GM12875 (cell line): ENCODE measurements around the gene PM20D2.

Source experiments
- H3K4me3 ChIP-seq: one replicate; pipeline ENCODE4 v1.5.1; 2011; ENCODE audit warnings: low read depth, low read length, control low read depth
- TF ChIP-seq, protein P1 (sequence below): IDR thresholded peaks from 2 replicates; pipeline ENCODE4 v1.5.1; 2011; ENCODE audit warnings: low read depth, mild to moderate bottlenecking, control low read depth, inconsistent platforms, low read length, moderate library complexity, borderline replicate concordance; ENCODE audit not compliant: insufficient read depth

Gene PM20D2

DNA sequence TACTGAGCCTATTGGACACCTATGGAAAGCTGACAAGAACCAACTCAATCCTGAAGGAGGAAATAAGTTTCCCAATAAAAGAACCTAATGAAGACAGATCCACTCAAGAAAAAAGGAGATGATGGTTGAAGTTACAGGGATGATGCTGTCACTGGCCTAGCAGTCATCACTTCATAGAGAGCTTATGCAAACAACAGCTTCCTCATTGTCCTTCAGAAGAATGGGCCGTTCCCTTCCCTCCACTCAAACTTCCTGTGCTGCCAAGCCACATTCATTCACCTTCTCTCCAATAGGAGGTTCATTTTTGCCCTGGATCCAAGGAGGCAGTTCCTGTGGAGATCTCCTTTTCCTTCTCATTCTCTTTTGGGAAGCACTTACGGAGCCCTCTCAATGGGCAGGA is 13.8 kb upstream of the PM20D2 start:
- TF ChIP-seq, protein P1, sequence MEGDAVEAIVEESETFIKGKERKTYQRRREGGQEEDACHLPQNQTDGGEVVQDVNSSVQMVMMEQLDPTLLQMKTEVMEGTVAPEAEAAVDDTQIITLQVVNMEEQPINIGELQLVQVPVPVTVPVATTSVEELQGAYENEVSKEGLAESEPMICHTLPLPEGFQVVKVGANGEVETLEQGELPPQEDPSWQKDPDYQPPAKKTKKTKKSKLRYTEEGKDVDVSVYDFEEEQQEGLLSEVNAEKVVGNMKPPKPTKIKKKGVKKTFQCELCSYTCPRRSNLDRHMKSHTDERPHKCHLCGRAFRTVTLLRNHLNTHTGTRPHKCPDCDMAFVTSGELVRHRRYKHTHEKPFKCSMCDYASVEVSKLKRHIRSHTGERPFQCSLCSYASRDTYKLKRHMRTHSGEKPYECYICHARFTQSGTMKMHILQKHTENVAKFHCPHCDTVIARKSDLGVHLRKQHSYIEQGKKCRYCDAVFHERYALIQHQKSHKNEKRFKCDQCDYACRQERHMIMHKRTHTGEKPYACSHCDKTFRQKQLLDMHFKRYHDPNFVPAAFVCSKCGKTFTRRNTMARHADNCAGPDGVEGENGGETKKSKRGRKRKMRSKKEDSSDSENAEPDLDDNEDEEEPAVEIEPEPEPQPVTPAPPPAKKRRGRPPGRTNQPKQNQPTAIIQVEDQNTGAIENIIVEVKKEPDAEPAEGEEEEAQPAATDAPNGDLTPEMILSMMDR: no peak
- no peak overlapping the region for H3K4me3 ChIP-seq

DNA sequence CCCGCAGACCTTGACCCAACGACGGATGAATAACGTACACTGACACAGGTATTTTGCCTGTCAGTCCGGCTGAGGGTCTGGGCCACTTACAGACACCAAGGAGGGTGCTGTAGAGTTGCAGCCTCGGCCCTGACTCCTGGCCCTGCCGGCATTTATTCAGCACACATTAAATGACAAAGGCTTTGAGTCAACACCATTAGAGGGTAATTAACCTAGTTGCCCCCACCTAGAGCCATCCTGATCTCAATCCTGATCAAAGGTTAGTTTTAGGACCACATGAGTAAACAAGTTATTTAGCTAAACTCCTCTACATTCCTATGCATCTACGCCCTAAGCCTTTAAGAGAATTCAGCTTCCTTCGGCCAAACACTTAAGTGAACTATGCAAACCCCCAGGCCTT is 11.9 kb upstream of the PM20D2 start:
- TF ChIP-seq, protein P1: no peak
- no peak overlapping the region for H3K4me3 ChIP-seq

DNA sequence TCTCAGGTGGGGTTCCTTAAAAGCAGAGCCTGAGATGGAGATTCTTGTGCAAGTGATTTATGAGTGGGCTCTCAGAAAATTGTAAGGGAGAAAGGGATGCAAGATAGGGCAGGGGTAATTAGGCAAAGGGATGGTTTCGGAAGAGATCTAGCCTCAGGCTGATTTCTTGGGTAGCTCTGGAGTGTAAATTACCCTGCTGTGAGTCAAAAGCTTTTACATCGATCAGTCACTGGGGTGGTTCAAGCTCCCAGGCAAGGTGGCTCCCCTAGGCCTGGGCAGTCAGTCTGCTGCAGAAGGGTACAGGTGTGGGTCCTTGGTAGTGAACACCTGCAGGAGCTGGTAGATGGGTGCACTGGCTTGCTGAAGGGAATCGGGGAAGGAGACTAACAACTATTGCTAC is 11.1 kb upstream of the PM20D2 start:
- TF ChIP-seq, protein P1: no peak

DNA sequence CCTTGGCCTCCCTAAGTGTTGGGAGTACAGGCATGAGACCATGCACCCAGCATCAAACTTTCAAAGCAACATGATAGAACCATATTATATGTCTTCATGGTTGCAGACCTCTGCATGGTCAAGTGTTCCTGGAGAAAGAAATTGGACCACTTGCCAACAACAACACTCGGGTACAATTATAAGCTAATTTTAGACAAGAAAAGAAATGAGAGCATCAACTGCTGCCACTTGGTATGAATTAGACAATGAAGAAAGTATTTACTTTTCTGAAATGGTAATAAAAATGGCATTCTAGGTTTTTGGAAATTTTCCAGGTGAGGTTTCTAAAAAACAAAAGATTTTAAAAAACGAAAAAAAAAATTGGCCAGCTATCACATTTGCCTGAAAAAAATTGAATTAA is 7.7 kb upstream of the PM20D2 start:
- TF ChIP-seq, protein P1: no peak
- H3K4me3 ChIP-seq: no peak overlapping the region

More for the DNA sequence above, 11.1 kb upstream of the PM20D2 start:
- no peak overlapping the region for H3K4me3 ChIP-seq

DNA sequence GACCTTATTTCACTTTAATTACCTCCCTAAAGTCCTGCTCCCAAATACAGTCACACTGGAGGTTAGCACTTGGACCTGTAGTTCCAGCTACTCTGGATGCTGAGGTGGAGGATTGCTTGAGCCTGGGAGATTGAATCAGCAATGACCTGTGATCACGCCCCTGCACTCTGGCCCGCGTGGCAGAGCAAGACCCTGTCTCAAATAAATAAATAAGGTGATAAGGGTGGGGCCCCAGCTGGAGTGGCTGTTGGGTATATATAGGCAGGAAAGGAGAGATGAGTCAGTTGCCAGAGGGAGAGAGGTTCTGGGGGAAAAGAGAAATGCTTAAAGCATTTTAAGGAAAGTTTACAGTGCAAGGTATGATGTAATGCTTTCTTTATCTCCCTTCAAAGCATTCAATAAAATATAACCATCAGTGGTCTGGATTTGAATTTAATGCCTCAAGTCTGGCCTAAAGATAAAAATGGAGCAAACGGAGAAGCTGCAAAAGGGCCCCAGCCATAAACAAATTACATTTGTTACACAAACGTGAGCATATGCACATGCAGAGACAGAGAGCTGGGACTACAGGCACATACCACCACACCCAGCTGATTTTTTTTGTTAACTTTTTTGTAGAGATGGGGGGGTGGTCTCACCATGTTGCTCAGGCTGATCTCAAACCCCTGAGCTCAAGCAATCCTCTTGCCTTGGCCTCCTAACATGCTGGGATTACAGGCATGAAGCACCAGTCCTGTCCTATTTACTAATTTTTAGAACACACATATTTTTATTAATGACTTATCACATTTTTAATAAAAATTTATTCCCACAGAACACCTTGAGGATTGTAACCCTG is 6.1 kb upstream of the PM20D2 start:
- H3K4me3 ChIP-seq: no peak overlapping the region
- TF ChIP-seq, protein P1: no peak

DNA sequence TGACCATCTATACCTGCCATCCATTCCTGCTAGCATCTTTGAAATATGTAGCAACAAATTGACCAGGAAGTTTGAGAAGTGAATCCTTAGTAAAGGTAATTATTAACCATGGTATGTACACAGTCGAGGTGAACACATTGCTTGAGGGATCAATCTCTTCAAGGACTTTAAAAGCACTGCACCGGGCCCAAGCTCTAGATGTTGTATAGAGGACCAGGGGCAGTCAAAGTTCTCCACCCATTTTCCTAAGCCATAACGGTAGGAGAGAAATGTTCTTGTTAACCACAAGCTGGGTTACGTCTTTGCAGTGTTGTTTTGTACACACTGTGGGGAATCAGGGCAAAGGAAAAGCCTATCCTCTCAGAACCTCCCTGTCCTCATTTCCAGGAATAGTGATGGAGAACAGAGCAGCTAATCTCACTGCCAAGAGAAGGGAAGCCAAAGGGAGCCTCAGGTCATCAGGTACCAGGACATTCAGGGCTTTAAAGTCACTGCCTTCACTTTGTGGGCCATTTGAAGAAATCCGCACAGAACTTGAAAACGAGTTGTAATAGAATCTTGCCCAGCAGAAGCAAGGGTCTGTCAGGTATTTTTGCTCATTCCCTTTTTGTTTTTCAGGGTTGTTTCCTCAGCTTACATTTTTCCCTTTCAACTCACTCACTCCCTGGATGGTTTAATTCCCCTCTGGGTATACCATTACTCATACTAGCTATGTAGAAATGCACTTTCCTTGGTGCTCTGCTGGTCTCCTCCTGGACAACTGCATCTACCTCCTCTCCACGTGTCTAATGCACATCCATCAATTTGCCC is 5.3 kb upstream of the PM20D2 start:
- no peak overlapping the region for H3K4me3 ChIP-seq
- TF ChIP-seq, protein P1: no peak
